ENCODE data around the gene AP1M1.

Gene AP1M1

GRCh38 chr19:16197622-16198369 is at the start of gene AP1M1:
TSS of gene AP1M1 (plus strand) at chr19:16197911. CDS start at chr19:16198027, 116 bp downstream.
- peaks cover 52% of the 10 kb centered on the region for H3K36me3 Mint-ChIP-seq (ENCODE audit: low read depth)
- no peaks in the 10 kb centered on the region for H3K9me3 Mint-ChIP-seq
- peak within 1 kb of the TSS; percentile 77 for H3K4me3 Mint-ChIP-seq
- H3K27me3 Mint-ChIP-seq, result no peaks in the 10 kb centered on the region
- intact Hi-C loops (cut with micrococcal nuclease), result no loop called here
- peaks cover 34% of the 10 kb centered on the region for H3K4me1 Mint-ChIP-seq (ENCODE audit: low read depth)
- peak within 1 kb of the TSS; percentile 80 for H3K27ac Mint-ChIP-seq

GRCh38 chr19:16148443-16149229 is 49.1 kb upstream of the AP1M1 start:
- peaks cover 45% of the 10 kb centered on the region for H3K36me3 Mint-ChIP-seq (ENCODE audit: low read depth)
- no peaks in the 10 kb centered on the region for H3K9me3 Mint-ChIP-seq
- intact Hi-C loops (cut with micrococcal nuclease), result no loop called here
- peaks cover 66% of the 10 kb centered on the region for H3K4me1 Mint-ChIP-seq (ENCODE audit: low read depth)
- H3K27me3 Mint-ChIP-seq, result no peaks in the 10 kb centered on the region
- H3K4me3 Mint-ChIP-seq, result peak overlapping the region; percentile 52
- peak overlapping the region; percentile 95 for H3K27ac Mint-ChIP-seq

GRCh38 chr19:16153582-16154336 is 44.0 kb upstream of the AP1M1 start:
- Mint-ChIP-seq H3K36me3 (ENCODE audit: low read depth) (peaks cover 82% of the 10 kb centered on the region), H3K27me3 (no peaks in the 10 kb centered on the region), H3K4me3 (no peak overlapping the region), H3K27ac (no peak overlapping the region), H3K9me3 (no peaks in the 10 kb centered on the region), H3K4me1 (ENCODE audit: low read depth) (peaks cover 78% of the 10 kb centered on the region)
- intact Hi-C loops (cut with micrococcal nuclease), result no loop called here

GRCh38 chr19:16154557-16154956 is 43.2 kb upstream of the AP1M1 start:
- Mint-ChIP-seq H3K36me3 (ENCODE audit: low read depth) (peaks cover 75% of the 10 kb centered on the region), H3K9me3 (no peaks in the 10 kb centered on the region), H3K4me3 (no peak overlapping the region), H3K27me3 (no peaks in the 10 kb centered on the region), H3K4me1 (ENCODE audit: low read depth) (peaks cover 75% of the 10 kb centered on the region), H3K27ac (no peak overlapping the region)
- intact Hi-C loops (cut with micrococcal nuclease), result no loop called here

- H3K4me3 Mint-ChIP-seq, result no peak overlapping the region
- no peaks in the 10 kb centered on the region for H3K9me3 Mint-ChIP-seq
- H3K27me3 Mint-ChIP-seq, result no peaks in the 10 kb centered on the region
- H3K27ac Mint-ChIP-seq, result no peak overlapping the region
- intact Hi-C loops (cut with micrococcal nuclease), result no loop called here
- H3K4me1 Mint-ChIP-seq (ENCODE audit: low read depth), result peaks cover 69% of the 10 kb centered on the region
- H3K36me3 Mint-ChIP-seq (ENCODE audit: low read depth), result peaks cover 75% of the 10 kb centered on the region
Measured at GRCh38 chr19:16155128-16155527, 42.6 kb upstream of the AP1M1 start.

- no peaks in the 10 kb centered on the region for H3K9me3 Mint-ChIP-seq
- H3K27me3 Mint-ChIP-seq, result no peaks in the 10 kb centered on the region
- H3K4me3 Mint-ChIP-seq, result no peak overlapping the region
- peaks cover 63% of the 10 kb centered on the region for H3K36me3 Mint-ChIP-seq (ENCODE audit: low read depth)
- intact Hi-C loops (cut with micrococcal nuclease), result no loop called here
- H3K4me1 Mint-ChIP-seq (ENCODE audit: low read depth), result peaks cover 70% of the 10 kb centered on the region
- peak overlapping the region; percentile 63 for H3K27ac Mint-ChIP-seq
Measured at GRCh38 chr19:16156904-16157303, 40.8 kb upstream of the AP1M1 start.

GRCh38 chr19:16157601-16158000 is 40.1 kb upstream of the AP1M1 start:
- Mint-ChIP-seq H3K27ac (peak overlapping the region; percentile 63), H3K27me3 (no peaks in the 10 kb centered on the region), H3K4me1 (ENCODE audit: low read depth) (peaks cover 67% of the 10 kb centered on the region), H3K4me3 (no peak overlapping the region), H3K36me3 (ENCODE audit: low read depth) (peaks cover 56% of the 10 kb centered on the region), H3K9me3 (no peaks in the 10 kb centered on the region)
- intact Hi-C loops (cut with micrococcal nuclease), result no loop called here

- Mint-ChIP-seq H3K27me3 (no peaks in the 10 kb centered on the region), H3K36me3 (ENCODE audit: low read depth) (peaks cover 35% of the 10 kb centered on the region), H3K27ac (no peak overlapping the region), H3K9me3 (no peaks in the 10 kb centered on the region), H3K4me1 (ENCODE audit: low read depth) (peaks cover 55% of the 10 kb centered on the region), H3K4me3 (no peak overlapping the region)
- intact Hi-C loops (cut with micrococcal nuclease), result no loop called here
Measured at GRCh38 chr19:16159655-16160054, 38.1 kb upstream of the AP1M1 start.

GRCh38 chr19:16160445-16160942 is 37.2 kb upstream of the AP1M1 start:
- Mint-ChIP-seq H3K9me3 (no peaks in the 10 kb centered on the region), H3K4me1 (ENCODE audit: low read depth) (peaks cover 54% of the 10 kb centered on the region), H3K27ac (peak overlapping the region; percentile 20), H3K36me3 (ENCODE audit: low read depth) (peaks cover 27% of the 10 kb centered on the region), H3K4me3 (no peak overlapping the region), H3K27me3 (no peaks in the 10 kb centered on the region)
- intact Hi-C loops (cut with micrococcal nuclease), result no loop called here

- H3K9me3 Mint-ChIP-seq, result no peaks in the 10 kb centered on the region
- peaks cover 49% of the 10 kb centered on the region for H3K4me1 Mint-ChIP-seq (ENCODE audit: low read depth)
- peak overlapping the region; percentile 20 for H3K27ac Mint-ChIP-seq
- no peaks in the 10 kb centered on the region for H3K27me3 Mint-ChIP-seq
- H3K36me3 Mint-ChIP-seq (ENCODE audit: low read depth), result peaks cover 21% of the 10 kb centered on the region
- H3K4me3 Mint-ChIP-seq, result no peak overlapping the region
- intact Hi-C loops (cut with micrococcal nuclease), result no loop called here
Measured at GRCh38 chr19:16160943-16161560, 36.7 kb upstream of the AP1M1 start.

GRCh38 chr19:16161840-16162239 is 35.9 kb upstream of the AP1M1 start:
- Mint-ChIP-seq H3K27ac (no peak overlapping the region), H3K36me3 (ENCODE audit: low read depth) (peaks cover 14% of the 10 kb centered on the region), H3K4me1 (ENCODE audit: low read depth) (peaks cover 44% of the 10 kb centered on the region), H3K4me3 (no peak overlapping the region), H3K27me3 (no peaks in the 10 kb centered on the region), H3K9me3 (no peaks in the 10 kb centered on the region)
- intact Hi-C loops (cut with micrococcal nuclease), result no loop called here

- intact Hi-C loops (cut with micrococcal nuclease), result no loop called here
- Mint-ChIP-seq H3K27ac (no peak overlapping the region), H3K4me1 (ENCODE audit: low read depth) (peaks cover 36% of the 10 kb centered on the region), H3K9me3 (no peaks in the 10 kb centered on the region), H3K36me3 (ENCODE audit: low read depth) (no peaks in the 10 kb centered on the region), H3K27me3 (no peaks in the 10 kb centered on the region), H3K4me3 (no peak overlapping the region)
Measured at GRCh38 chr19:16164222-16164890, 33.4 kb upstream of the AP1M1 start.

- intact Hi-C loops (cut with micrococcal nuclease), result no loop called here
- no peaks in the 10 kb centered on the region for H3K27me3 Mint-ChIP-seq
- H3K27ac Mint-ChIP-seq, result no peak overlapping the region
- H3K9me3 Mint-ChIP-seq, result no peaks in the 10 kb centered on the region
- H3K36me3 Mint-ChIP-seq (ENCODE audit: low read depth), result no peaks in the 10 kb centered on the region
- no peak overlapping the region for H3K4me3 Mint-ChIP-seq
- peaks cover 26% of the 10 kb centered on the region for H3K4me1 Mint-ChIP-seq (ENCODE audit: low read depth)
Measured at GRCh38 chr19:16166417-16166816, 31.3 kb upstream of the AP1M1 start.

Measured in dendritic cell treated with granulocyte-macrophage colony-stimulating factor and Interleukin-4, amounts not matched to agents 40 ng/mL and 50 ng/mL, for 4 days (primary cell).